GM10248 (cell line): ENCODE measurements around the gene LRRN4.

ENCODE experiments used
- CTCF ChIA-PET: fragments of 300-600 bp; sonication (Branson Sonifier 250); formaldehyde crosslinking; extraction: SDS; loops from one replicate; lab custom pipeline; 2021; ENCODE audit warnings: antibody characterized with exemption; lab: Yijun Ruan, JAX
- POLR2A ChIA-PET: fragments of 350-650 bp; sonication (Branson Sonifier 250); formaldehyde crosslinking; extraction: SDS; loops from one replicate; lab custom pipeline; 2020; ENCODE audit warnings: antibody characterized with exemption; lab: Yijun Ruan, JAX
- DNase-seq: peaks from one replicate; pipeline ENCODE4 v3.0.0; 2012; ENCODE audit errors: extremely low spot score
- TF ChIP-seq, protein P1 (sequence below): IDR thresholded peaks from 2 replicates; pipeline ENCODE4 v1.5.1; 2012; ENCODE audit warnings: mild to moderate bottlenecking, low read depth; ENCODE audit errors: extremely low read depth, missing control alignments, control extremely low read depth

LRRN4 gene

DNA sequence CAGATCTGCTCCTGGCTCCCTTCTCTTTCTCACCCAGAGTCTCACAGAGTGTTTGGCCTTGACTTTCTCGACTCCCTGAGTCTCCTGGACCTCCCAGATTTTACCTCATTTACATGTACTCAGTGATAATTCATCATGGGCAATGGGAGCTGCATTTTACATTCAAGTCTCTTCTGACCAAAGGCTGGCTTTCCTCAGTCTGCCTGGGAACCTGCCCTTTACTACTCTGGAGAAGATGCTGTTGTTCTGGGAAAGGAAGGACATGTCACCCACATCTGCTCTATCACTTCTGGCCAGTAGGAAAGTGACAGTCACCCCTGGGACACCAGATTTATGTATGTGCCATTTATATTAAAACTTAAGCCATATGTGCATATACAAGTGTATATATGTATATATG lies 7.4 kb downstream of the LRRN4 start:
- no peak for DNase-seq
- TF ChIP-seq, protein P1, sequence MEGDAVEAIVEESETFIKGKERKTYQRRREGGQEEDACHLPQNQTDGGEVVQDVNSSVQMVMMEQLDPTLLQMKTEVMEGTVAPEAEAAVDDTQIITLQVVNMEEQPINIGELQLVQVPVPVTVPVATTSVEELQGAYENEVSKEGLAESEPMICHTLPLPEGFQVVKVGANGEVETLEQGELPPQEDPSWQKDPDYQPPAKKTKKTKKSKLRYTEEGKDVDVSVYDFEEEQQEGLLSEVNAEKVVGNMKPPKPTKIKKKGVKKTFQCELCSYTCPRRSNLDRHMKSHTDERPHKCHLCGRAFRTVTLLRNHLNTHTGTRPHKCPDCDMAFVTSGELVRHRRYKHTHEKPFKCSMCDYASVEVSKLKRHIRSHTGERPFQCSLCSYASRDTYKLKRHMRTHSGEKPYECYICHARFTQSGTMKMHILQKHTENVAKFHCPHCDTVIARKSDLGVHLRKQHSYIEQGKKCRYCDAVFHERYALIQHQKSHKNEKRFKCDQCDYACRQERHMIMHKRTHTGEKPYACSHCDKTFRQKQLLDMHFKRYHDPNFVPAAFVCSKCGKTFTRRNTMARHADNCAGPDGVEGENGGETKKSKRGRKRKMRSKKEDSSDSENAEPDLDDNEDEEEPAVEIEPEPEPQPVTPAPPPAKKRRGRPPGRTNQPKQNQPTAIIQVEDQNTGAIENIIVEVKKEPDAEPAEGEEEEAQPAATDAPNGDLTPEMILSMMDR = no peak
- CTCF ChIA-PET = no interaction called here
- POLR2A ChIA-PET = no interaction called here

DNA sequence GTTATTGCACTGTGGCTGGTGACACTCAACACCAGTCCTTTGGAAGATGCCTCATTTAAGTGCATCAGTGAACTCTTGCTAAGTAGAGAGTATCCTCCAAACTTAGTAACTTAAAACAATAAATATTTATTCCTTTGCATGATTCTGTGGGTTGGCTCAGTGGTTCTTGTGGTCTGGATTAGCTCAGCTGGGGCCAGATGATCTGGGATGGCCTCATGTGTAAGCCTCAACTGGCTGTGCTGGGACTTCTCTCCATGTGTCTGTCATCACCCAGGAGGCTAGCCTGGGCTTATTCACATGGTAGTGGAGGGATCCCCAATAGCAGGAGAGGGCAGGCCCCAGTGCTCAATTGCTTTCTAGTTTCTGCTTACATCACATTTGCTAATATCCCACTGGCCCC lies 8.3 kb downstream of the LRRN4 start:
- TF ChIP-seq, protein P1 = no peak
- ChIA-PET CTCF (no interaction called here), POLR2A (no interaction called here)
- DNase-seq = no peak

DNA sequence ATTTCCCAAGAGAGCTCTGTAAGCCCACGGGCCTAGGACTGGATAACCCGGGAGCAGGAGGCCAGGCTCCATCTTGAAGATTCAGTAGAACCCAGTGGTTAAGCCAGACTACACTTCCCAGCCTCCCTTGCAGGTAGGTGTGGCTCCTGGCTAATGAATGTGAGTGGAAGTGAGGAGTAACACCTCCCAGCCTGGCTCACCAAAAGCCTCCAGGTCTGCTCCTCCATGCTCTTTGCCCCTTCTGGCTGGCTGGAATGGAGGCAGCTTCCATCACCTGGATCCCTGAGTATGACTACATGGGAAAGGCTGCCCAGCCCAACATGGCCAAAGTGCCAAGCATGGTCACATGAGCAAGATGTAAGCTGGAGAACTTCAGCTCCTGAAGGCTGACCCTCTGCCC lies 9.7 kb downstream of the LRRN4 start:
- CTCF ChIA-PET = interaction anchor here (1.5 kb wide), 1 partner anchor 515 kb away, joined by 3 read pairs; no protein-coding TSS in a partner anchor
- POLR2A ChIA-PET = no interaction called here
- TF ChIP-seq, protein P1 = no peak
- DNase-seq = no peak

DNA sequence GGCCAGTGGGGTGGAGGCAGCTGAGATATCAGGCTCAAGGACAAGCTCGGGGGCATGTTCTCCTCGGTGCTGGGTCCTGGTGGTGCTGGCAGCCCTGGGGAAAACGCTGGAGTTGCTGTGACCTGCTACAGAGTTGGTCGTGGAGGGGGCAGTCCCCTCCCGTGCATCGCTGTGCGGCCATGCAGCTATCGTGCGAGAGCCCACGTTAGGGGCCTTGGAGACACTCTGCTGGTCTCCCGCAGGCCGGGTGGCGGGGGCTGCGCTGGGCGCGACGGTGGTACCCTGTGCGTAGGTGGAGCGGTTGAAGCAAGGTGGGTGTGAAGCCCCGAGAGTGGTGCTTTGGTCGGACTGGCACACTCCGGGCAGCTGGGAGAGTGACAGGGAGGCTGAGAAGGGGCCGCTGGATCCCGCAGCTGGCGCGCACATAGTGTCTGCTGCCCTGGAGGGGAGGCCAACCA lies 12.0 kb downstream of the LRRN4 start:
- no peak for DNase-seq
- CTCF ChIA-PET = no interaction called here
- POLR2A ChIA-PET = no interaction called here
- TF ChIP-seq, protein P1 = no peak

DNA sequence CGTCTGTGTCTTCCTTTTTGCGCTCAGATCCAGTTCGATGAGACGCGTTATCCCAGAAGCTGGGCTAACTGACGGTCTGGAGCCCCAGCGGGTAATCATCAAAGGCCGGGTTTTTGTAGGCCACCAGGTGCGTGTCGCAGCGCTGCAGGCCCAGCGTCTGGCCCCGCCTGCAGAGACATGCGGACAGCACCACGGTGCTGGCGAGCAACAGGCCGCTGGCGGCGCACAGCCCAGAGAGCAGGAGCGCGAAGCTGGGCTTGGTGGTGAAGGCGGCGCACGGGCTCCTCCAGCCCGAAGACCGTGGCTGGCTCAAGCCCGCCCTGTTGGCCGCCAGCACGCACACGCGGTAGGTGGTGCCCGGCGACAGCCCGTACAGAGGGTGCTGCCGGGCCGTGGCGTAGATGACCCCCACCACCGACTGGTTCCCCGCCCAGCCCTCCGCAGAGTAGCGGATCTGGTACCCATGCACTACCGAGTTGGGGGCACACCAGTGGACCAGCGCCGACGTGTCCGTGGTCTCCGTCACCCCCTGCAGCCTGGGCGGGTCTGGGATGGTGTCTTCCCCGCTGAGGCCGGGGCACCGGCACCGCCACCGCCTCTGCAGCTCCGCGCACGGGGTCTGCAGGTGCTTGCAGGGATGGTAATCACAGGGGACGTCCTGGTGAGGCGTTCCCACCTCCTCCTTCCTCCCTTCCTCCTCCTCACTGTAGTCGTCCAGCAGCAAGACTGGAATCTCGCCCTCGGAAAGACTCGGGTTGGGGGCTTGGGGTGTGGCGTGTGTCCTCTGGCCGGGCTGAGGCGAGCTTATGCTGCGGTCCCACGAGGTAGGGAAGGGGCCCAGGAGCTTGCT lies 12.7 kb downstream of the LRRN4 start:
- DNase-seq = no peak
- ChIA-PET POLR2A (no interaction called here), CTCF (no interaction called here)
- TF ChIP-seq, protein P1 = no peak

DNA sequence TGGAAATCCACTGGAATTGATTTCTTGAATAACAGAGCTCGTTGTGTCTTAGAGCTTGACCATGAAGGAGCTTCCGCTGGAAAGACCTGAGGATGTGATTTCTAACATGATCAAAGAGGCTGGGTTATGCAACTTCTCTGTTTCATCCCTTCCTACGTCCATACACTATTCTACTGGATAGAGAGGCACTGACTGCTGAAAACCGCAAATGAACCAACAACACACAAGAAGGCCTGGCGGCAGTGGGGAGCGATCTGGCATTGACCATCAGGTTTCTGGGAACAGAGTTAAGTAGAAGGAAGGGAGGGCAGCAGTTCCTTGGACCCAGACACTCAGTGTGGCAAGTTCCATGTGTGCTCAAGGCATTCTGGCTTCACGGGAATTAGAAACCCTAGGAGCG lies 13.3 kb downstream of the LRRN4 start:
- DNase-seq = no peak
- ChIA-PET POLR2A (no interaction called here), CTCF (interaction anchor here (1.5 kb wide), 1 partner anchor 16 kb away, joined by 4 read pairs; no protein-coding TSS in a partner anchor)
- TF ChIP-seq, protein P1 = no peak
